K562 (cell line): ENCODE measurements around the gene GPC1. TPM values are rescaled to one million over a fixed set of nuclear protein-coding genes. Genes with fewer than 3 reads are reported as not detected.

ENCODE experiments used
- ATAC-seq: fragments of 200-7000 bp; cut with Tn5 transposase; 3 replicates; pipeline ENCODE4 v1.9.1; 2020; ENCODE audit warnings: moderate library complexity
- BruUV-seq: library from RNA; stranded (reverse); fragments of 400-500 nt; replicated peaks from 2 replicates; lab custom pipeline; 2021; lab: Mats Ljungman, UMichigan
- CTCF ChIA-PET: fragments of 300-600 bp; formaldehyde crosslinking; extraction: SDS; loops from one replicate; lab custom pipeline; 2021; ENCODE audit warnings: low intra/inter-chr PET ratio; lab: Yijun Ruan, JAX
- POLR2A ChIA-PET: fragments of 300-600, 350-650 bp; sonication (Branson Sonifier 250); formaldehyde crosslinking; extraction: SDS; loops from one replicate; lab custom pipeline; 2021; ENCODE audit warnings: antibody characterized with exemption, inconsistent platforms; lab: Yijun Ruan, JAX
- DNase-seq, 4 experiments: peaks; one replicate each; pipeline versions ENCODE4 v3.0.0 to v3.0.0-alpha.2; 2011 to 2018; ENCODE audit warnings: low spot score in 3 of 4, mixed read lengths in 3 of 4; ENCODE audit errors: extremely low read depth in 1 of 4
- FAIRE-seq: peaks from 2 replicates; lab custom pipeline; 2011; peaks lifted over from hg19 to GRCh38; lab: Jason Lieb, UNC
- H2AFZ ChIP-seq: 2 replicates; pipeline ENCODE4 v1.6.0; 2011; ENCODE audit warnings: low read depth, low read length, control low read depth, inconsistent platforms
- H3K27ac ChIP-seq: fragments of 200-600 bp; 3 replicates; pipeline ENCODE4 v1.8.0; 2011; ENCODE audit warnings: low read depth, mild to moderate bottlenecking, control low read depth, inconsistent platforms, low read length, moderate library complexity, mixed read lengths; ENCODE audit errors: extremely low read depth
- H3K27me3 ChIP-seq, 2 experiments: fragments of 300-600 bp in 1 of 2; 2 replicates in 1 of 2; 3 replicates in 1 of 2; pipeline versions ENCODE4 v1.6.0 to v1.8.0; 2011; ENCODE audit warnings: inconsistent platforms in 2 of 2, low read length in 2 of 2, mild to moderate bottlenecking in 1 of 2, mixed read lengths in 1 of 2, moderate library complexity in 1 of 2; ENCODE audit not compliant: control insufficient read depth in 2 of 2, insufficient read depth in 2 of 2
- H3K36me3 ChIP-seq: fragments of 300-600 bp; 3 replicates; pipeline ENCODE4 v1.8.0; 2011; ENCODE audit warnings: mild to moderate bottlenecking, low read length, inconsistent platforms; ENCODE audit not compliant: control insufficient read depth, insufficient read depth
- H3K4me1 ChIP-seq, 2 experiments: fragments of 200-600 bp in 1 of 2; replicated peaks in 1 of 2; 2 replicates in 1 of 2; 3 replicates in 1 of 2; pipeline versions ENCODE4 v1.5.1 to v1.8.0; 2011; ENCODE audit warnings: inconsistent platforms in 2 of 2, low read length in 2 of 2, mild to moderate bottlenecking in 1 of 2, mixed read lengths in 1 of 2, moderate library complexity in 1 of 2; ENCODE audit not compliant: control insufficient read depth in 2 of 2, insufficient read depth in 2 of 2
- H3K4me2 ChIP-seq: 2 replicates; pipeline ENCODE4 v1.6.1; 2011; ENCODE audit warnings: low read length, control low read depth, inconsistent platforms, mixed read lengths; ENCODE audit not compliant: insufficient read depth
- H3K4me3 ChIP-seq: fragments of 200-600 bp; sonication (generic), shearing (Covaris generic); 2 replicates; pipeline ENCODE4 v1.5.1; 2016; ENCODE audit warnings: control low read depth, inconsistent platforms
- H3K79me2 ChIP-seq: fragments of 200-600 bp; 3 replicates; pipeline ENCODE4 v1.8.0; 2011; ENCODE audit warnings: low read length, inconsistent platforms; ENCODE audit not compliant: control insufficient read depth, insufficient read depth
- H3K9ac ChIP-seq, 2 experiments: 2 replicates each; pipeline versions ENCODE4 v1.6.0 to v1.6.1; 2011; ENCODE audit warnings: low read depth in 2 of 2, low read length in 2 of 2, control low read depth in 1 of 2, inconsistent platforms in 1 of 2, mild to moderate bottlenecking in 1 of 2, mixed read lengths in 1 of 2; ENCODE audit not compliant: insufficient read depth in 1 of 2
- H3K9me1 ChIP-seq: one replicate; pipeline ENCODE4 v1.6.0; 2011; ENCODE audit warnings: inconsistent platforms, mild to moderate bottlenecking, low read length, moderate library complexity; ENCODE audit not compliant: control insufficient read depth, insufficient read depth
- H3K9me3 ChIP-seq: replicated peaks from 2 replicates; pipeline ENCODE4 v1.5.1; 2011; ENCODE audit warnings: low read depth, low read length, inconsistent platforms; ENCODE audit not compliant: control insufficient read depth, insufficient read depth
- H4K20me1 ChIP-seq: replicated peaks from 2 replicates; pipeline ENCODE4 v1.6.1; 2011; ENCODE audit warnings: low read length, inconsistent platforms, mixed read lengths; ENCODE audit not compliant: control insufficient read depth, insufficient read depth
- CBFA2T3 ChIP-seq: fragments of 450-650 bp; IDR thresholded peaks from 2 replicates; pipeline ENCODE4 v1.6.1; 2017
- KLF16 ChIP-seq: IDR thresholded peaks from 2 replicates; pipeline ENCODE4 v1.6.1; 2016; ENCODE audit warnings: antibody characterized with exemption
- NFXL1 ChIP-seq: fragments of 450-650 bp; formaldehyde crosslinking; IDR thresholded peaks from 2 replicates; pipeline ENCODE4 v1.4.0; 2021; ENCODE audit warnings: mild to moderate bottlenecking
- POLR2G ChIP-seq: fragments of 200-400 bp; formaldehyde crosslinking; IDR thresholded peaks from 2 replicates; pipeline ENCODE4 v1.6.1; 2017; ENCODE audit warnings: low read depth, mild to moderate bottlenecking, antibody characterized with exemption, low read length, moderate library complexity
- RFX7 ChIP-seq: fragments of 250-450 bp; sonication (Bioruptor Pico); IDR thresholded peaks from 2 replicates; pipeline ENCODE4 v1.5.1; 2021; ENCODE audit warnings: mild to moderate bottlenecking
- SRF ChIP-seq, 2 experiments: fragments of 250-450, 450-650 bp in 1 of 2; sonication (Bioruptor Pico) in 1 of 2; sonication (generic) in 1 of 2; formaldehyde crosslinking; IDR thresholded peaks; 2 replicates each; pipeline versions ENCODE4 v1.5.0 to v1.5.1; 2020 to 2022; ENCODE audit warnings: mild to moderate bottlenecking in 1 of 2, missing genetic modification reagents in 1 of 2
- U2AF1 ChIP-seq: fragments of 200-400 bp; formaldehyde crosslinking; optimal IDR thresholded peaks from 2 replicates; pipeline ENCODE3; 2017; ENCODE audit warnings: mild to moderate bottlenecking, low read depth, low read length, moderate library complexity
- WGBS: fragments of 100-300 bp; shearing (Covaris generic); methylation state at CpG from one replicate; pipeline ENCODE4 v1.1.6; 2016; ENCODE audit warnings: low coverage, mixed read lengths; ENCODE audit not compliant: insufficient coverage; ENCODE audit errors: missing lambda C conversion rate; 5-methylcytosine and 5-hydroxymethylcytosine counted together
- in situ Hi-C: fragments of 300-500 bp; cut with MboI; formaldehyde crosslinking; loops from 4 replicates; pipeline ENCODE4 v1.15.0; 2018; ENCODE audit warnings: inconsistent platforms, mixed read lengths
- intact Hi-C: fragments of 100-400 bp; cut with micrococcal nuclease; formaldehyde crosslinking; loops from 2 replicates; pipeline ENCODE4 v1.14.2; 2022
- polyA plus RNA-seq, 8 experiments: library from polyadenylated mRNA; depleted of rRNA in 4 of 8; stranded (reverse) in 5 of 8; unstranded in 3 of 8; fragments of >200 nt; fragmentation: Nextera tagmentation in 2 of 8; fragmentation: Illumina TruSeq in 1 of 8; extraction: Ambion mirVana in 2 of 8; extraction: Trizol in 1 of 8; gene quantifications; 2 replicates each; pipeline versions ENCODE4 v1.2.1 to v1.2.3, GENCODE V29; 2011 to 2014; ENCODE audit warnings: inconsistent platforms in 1 of 8, missing spikeins in 1 of 8
- total RNA-seq, 7 experiments: library from RNA; depleted of rRNA in 6 of 7; stranded (reverse); fragments of >200 nt in 6 of 7; fragmentation: Illumina TruSeq in 2 of 7; extraction: Trizol in 2 of 7; gene quantifications; 2 replicates each; pipeline versions ENCODE4 v1.2.1 to v1.2.3, GENCODE V29; 2011 to 2021; ENCODE audit warnings: low replicate concordance in 1 of 7
- TF ChIP-seq, protein P1 (sequence below): fragments of 200-800 bp; sonication (Bioruptor generic); IDR thresholded peaks from 2 replicates; pipeline ENCODE4 v1.6.1; 2017; ENCODE audit warnings: missing genetic modification characterization, missing compliant biosample characterization

GPC1 gene
- total and polyA plus RNA-seq, 9 of the 15 experiments (the other 6 are each of a cell fraction or from before 2014, with no cell fraction given) = 0.07 to 0.82 (median 0.14) TPM; not detected in 3

DNA sequence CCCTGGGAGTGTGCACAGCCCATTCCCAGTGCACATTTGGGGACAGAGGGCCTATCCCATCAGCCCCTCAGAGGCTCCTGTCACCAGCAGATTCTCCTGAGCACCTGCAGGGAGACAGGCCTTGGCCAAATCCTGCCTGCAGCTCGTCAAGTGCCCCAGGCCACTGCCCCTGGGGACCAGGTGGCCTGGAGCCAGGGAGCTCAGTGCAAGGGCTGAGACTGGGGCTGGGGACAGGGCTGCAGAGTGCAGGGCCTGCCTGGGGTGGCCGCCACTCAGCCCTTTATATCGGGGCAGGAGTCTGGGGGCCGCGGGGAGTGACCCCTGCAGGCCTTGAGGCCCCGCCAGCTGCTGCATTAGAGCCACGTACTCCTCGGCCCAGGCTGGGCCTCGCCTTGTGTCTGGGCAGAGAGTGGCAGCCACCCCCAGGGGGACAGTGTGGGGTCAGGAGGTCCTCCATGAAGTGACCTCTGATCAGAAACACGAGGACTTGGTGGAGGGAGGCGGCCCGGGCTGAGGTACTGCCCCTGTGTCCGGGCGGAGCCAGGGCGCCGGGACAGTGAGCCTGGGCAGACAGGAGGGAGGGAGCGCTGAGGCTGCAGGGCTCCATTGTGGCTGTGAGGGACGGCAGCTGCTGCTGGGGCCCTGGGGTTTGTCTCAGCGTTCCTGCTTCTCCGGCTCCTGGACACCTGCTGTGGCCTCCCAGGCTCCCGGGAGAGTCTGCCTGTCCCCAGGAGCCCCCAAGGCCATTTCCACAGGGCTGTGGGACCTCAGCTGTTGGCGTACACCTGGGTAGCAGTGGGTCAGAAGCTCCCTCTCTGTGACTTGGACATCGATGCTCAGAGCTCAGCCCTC lies 24.2 kb downstream of the GPC1 start:
- Histone ChIP-seq H3K9me3 (no peaks in the 10 kb centered on the region), H3K4me1 (peaks cover 0 to 26% of the 10 kb centered on the region in 2 experiments; a peak in 2 of 5 replicates), H3K4me2 (no peak overlapping the region), H4K20me1 (0 out of 2 replicates have a peak, but pooled peaks cover 2% of the 10 kb centered on the region), H3K36me3 (no peaks in the 10 kb centered on the region), H3K79me2 (no peaks in the 10 kb centered on the region), H2AFZ (no peak overlapping the region), H3K27ac (no peak overlapping the region)
- intact Hi-C loops = no loop called here
- no peak; the same call in 1 of the 3 replicates for ATAC-seq
- in situ Hi-C loops = no loop called here
- CTCF ChIA-PET = no interaction called here
- 15% methylated on average over 12 of the region's 23 CpGs for WGBS
- POLR2A ChIA-PET = interaction anchor here (0.5 kb wide), 1 partner anchor 301 kb away, joined by 3 read pairs; no protein-coding TSS in a partner anchor
- TF ChIP-seq, protein P1, sequence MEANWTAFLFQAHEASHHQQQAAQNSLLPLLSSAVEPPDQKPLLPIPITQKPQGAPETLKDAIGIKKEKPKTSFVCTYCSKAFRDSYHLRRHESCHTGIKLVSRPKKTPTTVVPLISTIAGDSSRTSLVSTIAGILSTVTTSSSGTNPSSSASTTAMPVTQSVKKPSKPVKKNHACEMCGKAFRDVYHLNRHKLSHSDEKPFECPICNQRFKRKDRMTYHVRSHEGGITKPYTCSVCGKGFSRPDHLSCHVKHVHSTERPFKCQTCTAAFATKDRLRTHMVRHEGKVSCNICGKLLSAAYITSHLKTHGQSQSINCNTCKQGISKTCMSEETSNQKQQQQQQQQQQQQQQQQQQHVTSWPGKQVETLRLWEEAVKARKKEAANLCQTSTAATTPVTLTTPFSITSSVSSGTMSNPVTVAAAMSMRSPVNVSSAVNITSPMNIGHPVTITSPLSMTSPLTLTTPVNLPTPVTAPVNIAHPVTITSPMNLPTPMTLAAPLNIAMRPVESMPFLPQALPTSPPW = no peak
- TF ChIP-seq RFX7 (CRISPR knock-in tag) = no peak
- TF ChIP-seq POLR2G = 0 out of 2 replicates have a peak, but pooled peaks have one; percentile 4
- no peak for TF ChIP-seq SRF (CRISPR knock-in tag; IDR thresholded peaks at IDR 0.05)
- TF ChIP-seq CBFA2T3 = no peak
- TF ChIP-seq U2AF1 = no peak
- no peak for TF ChIP-seq KLF16
- no peak for TF ChIP-seq NFXL1 (CRISPR knock-in tag)
- TF ChIP-seq, all 486 proteins: peak for 1
- peaks cover 0 to 33% of the 10 kb centered on the region in 2 experiments; a peak in 3 of 5 replicates for H3K27me3 ChIP-seq
- H3K9ac ChIP-seq = no peak overlapping the region
- DNase-seq = no peak
- no peak for FAIRE-seq
- H3K9me1 ChIP-seq = no peaks in the 10 kb centered on the region
- no peak overlapping the region for H3K4me3 ChIP-seq
- no TSS peak for BruUV-seq
